Measurements from ENCODE around the gene PACRG.

Gene PACRG

DNA sequence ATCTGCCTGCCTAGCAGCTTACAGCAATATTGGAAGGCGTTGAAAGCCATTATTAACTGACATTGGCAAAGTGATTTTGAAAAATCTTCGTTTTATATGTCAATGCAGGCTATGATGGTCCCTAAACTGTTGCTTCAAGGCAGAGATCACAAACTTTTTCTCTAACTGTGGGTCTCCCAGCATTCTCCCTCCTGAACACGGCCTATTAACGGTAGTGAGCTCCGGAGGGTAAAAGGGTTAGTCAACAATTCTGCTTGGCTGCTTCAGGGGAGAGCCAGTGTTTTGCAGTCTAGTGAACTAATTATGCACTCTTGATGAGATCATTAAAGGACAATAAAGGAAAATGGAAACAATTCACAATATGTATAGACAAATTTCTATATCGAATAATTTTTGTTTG lies 424.9 kb downstream of the PACRG start:
- DNase-seq = no peak

DNA sequence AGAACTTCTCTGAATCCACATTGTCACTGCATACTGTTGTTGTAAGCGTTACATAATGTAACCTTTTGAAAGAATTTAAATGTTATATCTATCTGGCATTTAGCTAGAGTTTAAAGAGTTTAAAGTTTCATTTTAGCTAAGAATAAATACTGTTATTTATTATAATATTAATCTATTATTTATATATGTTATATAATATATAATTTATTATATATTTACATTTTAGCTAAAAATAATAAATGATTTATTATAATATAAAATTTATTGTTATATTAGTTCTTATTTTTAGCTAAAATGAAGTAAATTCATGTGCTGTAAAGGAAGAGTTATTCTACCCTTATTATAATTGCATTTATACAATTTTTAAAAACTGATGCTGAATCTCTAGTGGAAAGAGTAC lies 431.3 kb downstream of the PACRG start:
- DNase-seq = no peak

DNA sequence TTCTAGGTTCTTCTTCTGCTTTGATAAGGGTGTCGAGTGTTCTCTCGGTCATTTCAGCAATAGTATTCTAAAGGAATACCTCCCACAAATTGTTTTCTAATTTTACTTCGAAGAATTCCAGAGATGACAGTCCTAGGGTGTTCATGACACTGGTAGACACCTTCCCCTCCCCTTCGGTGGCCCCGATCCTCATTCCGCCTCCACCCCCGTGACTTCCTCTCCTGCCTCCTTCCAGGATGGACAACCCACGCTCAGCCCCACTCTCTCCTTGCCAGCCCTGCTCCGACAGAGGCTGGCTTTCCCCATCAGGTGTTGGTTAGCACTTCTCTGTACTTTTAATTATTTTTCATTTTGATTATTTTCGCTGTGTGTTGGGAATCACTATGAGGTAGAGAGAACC lies 431.9 kb downstream of the PACRG start:
- no peak for DNase-seq

DNA sequence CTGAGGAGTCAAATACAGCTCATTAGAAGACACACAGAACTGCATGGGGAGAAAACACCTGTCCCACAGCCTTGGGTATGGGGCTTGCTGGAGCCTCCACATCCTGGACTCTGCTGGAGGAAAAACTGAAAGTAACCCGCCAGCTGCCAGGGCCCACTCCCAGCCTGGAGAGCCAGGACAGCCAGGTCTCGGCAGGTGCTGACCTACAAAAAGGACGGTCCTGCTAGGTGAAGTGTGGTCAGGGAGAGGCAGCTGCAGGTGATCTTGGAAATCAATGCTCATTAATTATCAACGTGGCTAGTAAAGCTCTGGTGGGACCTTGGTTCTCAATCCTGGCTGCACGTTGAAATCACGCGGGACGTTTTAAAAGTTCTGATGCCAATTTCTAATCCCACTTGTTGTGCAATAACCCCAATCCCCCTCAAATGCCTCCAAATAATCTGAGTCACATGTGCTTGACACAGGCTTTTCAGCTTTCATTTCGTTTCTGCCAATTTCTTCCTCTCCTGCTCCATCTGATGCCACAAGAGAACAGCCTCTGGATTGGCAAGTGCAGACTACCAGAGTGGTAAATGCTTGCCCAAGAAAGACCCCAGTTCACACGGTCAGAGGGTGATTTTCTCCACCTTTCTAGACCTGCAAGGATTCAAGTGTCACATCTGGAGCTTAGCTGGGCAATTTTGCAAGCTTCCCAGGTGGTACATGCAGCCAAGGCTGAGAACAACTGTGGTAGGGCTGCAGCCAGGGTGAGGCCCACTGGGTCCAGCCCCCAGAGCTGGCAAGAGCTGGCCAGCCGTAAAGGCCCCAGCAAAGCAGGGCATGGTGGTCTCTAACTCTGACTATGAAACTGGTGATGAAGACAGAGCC lies 434.5 kb downstream of the PACRG start:
- no peak for DNase-seq

DNA sequence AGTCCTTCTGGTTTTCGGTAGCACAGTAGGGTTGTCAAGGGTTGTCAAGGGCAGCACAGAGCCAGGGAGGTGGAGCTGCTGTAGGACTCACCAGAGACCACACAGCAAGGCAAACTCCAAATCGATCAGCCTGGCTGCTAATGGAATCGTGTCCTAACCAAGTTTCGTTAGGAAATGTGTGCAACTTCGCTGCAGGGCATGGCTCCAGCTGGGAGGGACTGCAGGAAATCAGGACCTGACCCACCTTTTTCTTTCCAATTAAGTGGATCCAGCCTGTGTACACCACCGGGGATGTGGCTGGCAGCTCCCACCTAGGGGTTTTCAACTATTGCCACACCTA lies 435.1 kb downstream of the PACRG start:
- DNase-seq = no peak

DNA sequence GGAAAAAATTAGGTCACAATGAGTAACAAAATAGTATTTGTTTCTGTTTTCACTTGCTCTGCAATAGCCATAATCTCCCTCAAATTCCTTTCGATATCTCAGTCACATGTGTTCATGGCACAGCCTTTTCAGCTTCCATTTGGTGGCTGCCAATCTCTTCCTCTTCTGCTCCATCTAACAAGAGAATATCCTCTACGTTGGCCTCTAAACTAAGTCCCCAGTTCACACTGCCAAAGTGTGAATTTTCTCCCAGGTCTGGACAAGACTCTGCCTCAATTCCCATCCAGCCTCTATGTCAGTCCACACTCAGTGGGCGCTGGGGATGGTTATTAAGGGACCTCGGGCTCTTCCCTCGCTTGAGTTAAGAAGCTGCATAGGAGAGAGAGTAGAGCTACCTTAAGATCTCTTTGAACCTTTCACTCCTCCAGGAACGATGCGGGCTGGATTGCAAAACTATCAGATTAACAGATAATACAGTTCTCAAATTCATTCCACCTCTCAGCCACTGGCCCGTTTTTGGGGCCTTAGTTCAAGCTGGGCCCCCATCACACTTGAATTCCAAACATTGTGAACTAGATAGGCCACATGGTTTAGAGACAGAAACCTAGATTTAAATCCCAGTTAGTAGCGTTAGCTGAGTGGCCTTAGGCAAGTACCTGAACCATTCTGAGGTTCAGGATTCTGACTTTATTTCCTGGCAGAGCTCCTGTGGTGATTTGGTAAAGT lies 436.6 kb downstream of the PACRG start:
- no peak for DNase-seq

DNA sequence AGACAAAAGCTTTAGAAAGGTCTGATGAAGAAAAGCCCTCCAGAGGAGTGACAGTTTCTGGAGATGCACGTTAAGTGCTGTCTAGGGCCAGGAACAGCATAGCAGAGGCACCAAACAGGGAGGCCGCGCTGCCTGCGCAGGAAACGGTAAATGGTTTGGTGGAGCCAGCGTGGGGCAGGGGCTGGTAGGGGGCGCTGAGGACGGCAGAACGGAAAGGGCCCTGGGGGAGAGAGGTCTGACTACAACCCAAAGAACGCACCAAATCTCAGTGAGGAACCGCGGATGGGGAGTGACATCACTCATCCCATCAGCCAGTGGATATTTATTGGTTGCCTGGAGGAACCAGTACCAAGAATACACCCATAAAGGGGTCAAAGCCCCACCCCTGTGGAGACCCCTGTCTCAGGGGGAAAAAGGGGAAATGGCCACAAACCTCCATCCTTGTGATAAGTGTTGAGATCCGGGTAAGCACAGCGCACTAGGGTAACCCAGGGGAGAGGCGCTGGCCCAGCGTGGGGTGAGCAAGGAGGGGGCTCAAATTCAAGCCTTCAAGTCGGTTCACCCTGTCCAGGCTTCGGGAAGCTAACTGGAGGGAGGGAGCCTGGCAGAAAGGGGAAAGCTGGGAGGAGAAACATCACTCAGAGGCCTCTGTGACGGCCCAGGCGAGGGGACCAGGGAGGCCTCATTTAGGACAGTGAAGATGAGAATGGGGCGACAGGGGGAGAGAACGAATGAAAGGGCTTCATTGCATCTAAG lies 437.6 kb downstream of the PACRG start:
- no peak for DNase-seq

DNA sequence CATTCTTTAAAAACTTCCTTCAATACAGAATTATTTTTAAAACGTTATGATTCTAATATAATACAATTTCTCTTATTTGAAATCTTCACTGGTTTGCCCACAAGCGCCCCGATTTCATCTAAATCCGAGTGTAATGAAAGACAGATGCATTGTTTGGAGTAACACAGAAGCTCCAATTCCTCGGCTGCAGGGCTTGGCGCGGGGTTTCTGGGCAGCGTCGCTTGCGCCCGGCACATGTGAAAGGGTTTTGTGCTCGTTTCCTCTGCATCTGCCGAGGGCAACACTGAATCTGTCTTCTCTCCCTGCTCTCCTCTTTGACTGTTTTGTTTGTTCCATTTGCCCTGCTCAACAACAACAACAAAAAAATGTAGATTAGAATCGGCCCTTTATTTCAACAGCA lies 438.1 kb downstream of the PACRG start:
- no peak for DNase-seq

DNA sequence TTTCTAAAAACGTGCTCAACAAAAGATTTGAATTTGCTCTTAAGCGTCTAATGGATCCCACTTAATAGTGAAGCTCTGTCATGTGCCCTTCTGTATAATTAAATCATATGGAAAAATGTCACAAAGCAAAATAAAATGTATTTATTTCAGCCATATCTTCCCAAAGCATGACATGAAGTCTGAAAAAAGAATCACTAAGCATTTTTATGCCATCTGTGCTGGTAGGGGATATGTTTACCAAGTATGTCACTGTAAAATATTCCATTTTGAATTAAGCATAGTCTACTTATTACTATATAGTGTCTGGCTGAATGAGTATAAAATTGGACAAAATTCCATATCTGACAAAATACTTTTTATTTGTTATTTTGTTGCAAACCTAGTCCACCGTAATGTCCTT lies 438.7 kb downstream of the PACRG start:
- DNase-seq = no peak

DNA sequence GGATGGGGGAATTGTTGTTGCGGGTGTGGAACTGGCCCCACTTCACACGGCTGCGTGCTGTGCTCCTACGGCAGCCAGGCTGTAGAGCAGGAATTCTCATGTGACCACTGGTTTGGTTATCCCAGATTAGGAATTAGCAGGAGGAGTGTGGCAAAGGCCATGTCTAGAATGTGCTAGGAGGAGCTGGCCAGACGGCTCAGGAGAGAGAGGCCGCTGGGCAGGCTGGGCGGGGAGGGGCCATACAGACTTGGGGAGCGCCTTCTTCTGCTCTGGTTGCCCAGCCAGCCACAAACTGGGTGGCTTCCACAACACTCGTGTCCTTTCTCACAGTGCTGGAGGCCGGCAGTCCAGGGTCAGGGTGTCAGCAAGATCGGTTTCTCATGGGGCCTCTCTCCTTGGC lies 441.7 kb downstream of the PACRG start:
- DNase-seq = no peak

DNA sequence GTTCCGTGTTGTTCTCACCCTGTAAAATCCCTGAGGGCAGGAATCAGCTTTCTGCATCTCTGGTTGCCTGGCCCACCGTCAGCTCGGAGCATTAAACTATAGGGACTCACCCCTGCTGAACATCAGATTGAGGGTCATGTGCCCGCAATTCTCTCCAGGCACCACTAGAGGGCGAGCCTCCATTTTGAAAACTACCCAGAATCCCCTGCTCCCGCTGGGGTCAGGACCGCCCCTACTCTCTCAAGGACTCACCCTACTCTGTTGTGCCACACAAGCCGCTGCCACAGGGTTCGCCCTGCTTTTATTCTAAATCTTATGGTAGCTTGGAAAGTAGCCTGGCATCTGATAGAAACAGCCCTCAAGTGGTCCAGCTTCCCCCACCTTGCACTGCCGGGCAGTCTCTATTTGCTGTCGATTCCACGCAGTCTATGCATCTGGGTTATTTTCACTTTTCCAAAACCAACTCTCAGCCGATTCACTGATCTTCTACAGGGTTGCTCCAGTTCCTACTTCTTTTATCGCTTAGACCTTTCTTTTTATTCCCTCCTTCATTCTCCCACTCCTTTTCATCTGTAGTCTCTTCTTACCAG lies 442.6 kb downstream of the PACRG start:
- no peak for DNase-seq

DNA sequence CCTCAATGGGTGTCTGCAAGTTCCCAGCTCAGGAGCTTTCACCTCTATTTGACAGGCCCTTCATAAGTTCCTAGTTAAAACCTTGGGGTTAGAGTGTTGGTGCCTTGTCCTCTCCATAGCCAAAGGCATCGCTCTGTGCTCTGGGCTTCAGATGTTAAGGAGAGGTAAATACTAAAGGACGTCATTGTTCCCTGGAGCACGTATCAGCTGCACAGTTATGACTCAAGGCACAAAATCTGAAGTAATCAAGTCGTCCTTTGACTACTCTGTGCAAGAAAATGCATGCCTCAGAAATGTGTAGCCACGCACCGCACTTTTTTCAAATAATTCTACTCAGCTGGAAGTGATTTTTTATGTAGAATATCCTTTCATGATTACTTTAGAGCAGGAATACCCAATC lies 446.0 kb downstream of the PACRG start:
- no peak for DNase-seq

DNA sequence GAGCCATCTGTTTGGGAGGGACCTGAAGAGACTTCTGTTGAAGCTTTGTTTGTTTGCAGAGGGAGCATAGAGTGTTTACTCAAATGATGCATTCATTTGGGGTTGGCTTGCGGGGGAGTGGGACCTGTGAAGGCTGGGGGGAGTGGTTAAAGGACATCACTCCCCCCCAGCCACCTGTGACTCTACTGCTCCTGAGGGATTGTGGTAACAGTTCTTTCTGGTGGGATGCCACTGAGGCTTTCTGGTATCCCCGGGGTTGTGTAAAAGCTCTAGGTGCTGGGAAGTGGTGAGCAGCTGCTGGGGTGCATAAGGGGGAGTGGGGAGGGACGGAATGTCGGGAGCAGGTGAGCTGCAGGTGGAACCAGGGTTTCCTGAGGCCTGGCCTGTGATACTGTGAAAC lies 447.5 kb downstream of the PACRG start:
- no peak for DNase-seq

DNA sequence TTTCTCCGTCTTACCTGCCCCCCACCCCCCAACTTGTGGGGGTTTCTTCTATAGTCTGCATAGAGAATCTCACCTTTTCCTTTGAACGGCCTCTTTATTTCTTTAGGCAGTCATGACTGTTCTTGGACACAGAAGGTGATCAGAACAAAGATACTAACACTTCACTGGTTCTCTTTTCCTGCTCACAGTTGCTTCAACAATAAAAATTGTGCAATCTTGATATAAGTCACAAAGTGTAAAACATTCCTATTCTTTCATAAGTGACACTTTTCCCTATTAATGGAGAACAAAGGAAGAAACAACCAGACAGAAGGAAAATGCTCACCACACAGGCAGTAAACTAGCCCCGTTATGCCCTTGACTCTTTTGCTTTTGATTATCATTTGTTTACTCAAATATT lies 448.3 kb downstream of the PACRG start:
- DNase-seq = no peak

DNA sequence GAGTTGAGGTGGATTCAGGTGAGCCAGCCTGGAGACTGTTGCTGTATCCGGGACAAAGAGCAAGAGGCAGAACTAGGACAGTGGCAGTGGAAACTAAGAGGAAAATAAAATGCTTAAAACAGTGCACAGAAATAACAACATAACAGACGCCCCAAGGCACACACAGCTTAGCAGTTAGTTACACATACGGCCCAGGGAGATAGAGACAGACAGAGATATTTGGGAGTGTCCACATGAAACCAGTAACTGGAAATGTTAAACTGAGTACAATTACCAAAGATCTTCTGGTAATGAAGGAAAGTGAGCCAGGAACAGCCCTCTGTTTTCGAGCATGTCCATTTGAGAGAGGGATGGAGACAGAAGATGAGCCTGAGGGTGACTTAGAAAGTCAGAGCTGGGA lies 449.2 kb downstream of the PACRG start:
- DNase-seq = no peak

DNA sequence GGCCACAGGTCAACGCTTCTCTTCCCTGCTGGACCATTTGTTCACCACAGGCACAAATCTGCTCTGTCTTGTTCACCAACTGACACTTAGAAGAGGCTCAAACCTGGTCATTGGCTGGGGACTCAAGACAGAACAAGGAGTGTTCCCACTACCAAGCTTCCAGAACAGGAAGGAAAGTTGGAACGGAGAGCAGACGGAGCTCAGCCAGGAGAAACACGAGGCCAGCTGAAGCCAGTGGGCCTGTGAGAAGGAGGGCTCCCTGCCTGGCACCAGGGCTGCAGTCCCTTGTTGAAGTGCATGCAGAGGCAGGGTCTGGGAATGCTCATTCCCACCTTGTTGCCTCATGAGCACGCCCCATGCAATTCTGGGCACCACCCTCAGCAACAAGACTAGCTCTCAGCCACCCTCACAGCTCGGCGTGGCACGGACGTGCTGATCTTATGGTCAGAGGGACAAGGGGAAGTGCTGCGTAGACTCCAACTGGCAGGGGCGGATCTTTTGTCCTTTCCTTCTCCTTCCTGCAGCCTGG lies 450.2 kb downstream of the PACRG start:
- no peak for DNase-seq

DNA sequence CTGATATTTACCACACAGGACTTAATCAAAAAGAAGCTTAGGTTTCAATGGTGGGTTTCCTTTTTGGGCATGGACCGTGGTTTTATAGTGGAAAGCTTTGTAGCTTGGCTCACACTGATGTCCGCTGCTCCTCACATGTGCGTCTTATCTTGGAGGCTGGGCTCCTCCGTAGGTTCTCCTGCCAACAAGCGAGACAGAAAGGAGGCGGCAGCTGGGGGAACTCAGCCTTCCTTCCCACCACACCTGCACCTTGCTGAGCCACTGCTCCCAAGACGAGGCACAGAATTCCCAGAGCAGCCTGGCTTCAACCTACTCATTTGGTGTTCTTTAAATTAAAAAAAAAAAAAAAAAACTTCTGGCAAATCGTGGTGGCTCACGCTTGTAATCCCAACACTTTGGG lies 451.3 kb downstream of the PACRG start:
- no peak for DNase-seq

DNA sequence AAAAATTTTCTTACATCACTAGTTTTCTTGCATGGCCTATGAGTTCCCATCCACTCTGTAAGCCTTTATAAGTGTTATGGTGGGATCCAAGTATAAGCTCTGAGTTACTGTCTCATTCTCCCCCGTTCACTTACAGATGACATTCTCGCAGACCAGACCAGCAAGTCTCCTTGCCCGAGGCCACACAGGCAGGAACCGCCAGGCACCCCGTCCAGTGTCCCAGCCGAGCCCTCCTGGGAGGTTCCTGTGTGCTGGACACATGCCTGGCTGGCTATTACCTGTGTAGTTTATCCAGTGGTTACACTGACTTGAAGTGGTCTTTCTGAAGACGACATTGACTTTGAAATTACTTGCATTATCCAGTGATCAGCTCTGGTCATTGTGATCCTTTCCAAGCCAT lies 451.9 kb downstream of the PACRG start:
- no peak for DNase-seq

DNA sequence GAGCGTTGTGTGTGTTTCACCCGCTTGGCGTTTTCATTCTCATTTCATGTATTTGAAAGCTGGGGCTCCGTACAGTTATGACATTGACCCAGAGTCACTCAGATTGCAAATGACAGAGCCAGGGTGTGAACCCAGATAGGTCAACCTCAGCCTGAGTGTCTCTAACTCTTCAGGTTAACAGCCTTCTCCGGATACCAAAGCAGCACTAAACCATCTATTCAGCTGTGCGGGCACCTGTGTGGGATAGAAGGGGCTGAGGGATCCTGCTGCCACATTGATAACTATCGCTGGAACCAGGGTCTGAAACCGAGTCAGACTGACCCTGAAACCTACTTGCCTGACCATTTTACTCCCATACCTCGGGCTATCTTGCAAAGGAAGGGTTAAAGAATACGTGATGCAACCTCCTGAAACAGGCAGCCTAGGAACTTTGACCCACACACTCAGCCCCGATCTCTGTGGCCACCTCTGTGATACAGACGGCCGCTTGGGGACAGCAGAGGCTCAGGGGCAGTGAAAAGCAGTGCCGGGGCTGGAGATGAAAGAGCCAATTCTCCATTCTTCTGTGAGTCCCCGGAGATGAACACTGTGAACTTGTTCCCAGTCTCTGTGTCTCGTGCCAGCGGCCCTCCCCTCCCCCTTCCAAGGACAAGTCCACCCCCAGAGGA lies 453.2 kb downstream of the PACRG start:
- DNase-seq = no peak

DNA sequence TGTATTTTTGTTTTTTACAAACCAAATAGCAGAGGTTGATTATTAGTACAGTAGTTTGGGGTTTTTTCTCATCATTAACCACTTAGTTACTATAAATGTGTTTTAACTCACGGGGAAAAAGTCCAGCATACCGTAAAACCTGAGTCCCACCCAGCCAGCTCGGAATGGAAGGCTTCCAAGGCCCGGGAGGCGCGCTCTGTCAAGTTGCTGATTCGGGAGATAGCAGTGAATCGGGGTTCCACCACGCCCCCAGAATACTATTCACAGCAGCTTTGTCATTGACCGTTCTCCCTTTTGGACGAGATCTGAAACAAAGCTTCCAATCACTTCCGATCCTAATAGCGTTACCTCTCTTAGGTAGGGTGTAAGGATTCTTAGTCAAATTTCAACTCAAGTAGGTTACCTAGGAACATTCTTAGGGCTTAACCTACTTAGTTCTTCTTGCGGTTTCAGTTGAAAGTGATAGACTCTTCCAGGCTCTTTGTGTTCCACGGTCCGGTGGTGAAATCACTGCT lies 453.9 kb downstream of the PACRG start:
- no peak for DNase-seq

DNA sequence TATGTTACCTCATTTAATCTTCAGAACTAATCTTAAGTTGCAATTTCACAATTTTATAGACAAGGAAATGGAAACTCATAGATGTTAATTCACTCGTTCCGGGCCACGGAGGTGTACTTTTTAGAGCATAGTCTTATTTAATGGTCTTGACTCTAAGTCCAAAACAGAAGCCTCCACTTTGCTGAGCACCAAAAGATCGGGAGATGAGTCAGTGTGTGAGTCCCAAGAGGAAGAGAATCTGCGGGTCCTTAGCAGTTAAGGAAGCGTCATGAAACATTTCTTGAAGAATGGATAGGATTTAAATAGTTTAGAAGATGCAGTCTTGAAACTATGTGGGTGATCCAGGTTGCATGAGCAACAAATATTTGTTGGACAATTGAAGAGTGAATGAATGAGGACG lies 454.9 kb downstream of the PACRG start:
- DNase-seq = no peak

DNA sequence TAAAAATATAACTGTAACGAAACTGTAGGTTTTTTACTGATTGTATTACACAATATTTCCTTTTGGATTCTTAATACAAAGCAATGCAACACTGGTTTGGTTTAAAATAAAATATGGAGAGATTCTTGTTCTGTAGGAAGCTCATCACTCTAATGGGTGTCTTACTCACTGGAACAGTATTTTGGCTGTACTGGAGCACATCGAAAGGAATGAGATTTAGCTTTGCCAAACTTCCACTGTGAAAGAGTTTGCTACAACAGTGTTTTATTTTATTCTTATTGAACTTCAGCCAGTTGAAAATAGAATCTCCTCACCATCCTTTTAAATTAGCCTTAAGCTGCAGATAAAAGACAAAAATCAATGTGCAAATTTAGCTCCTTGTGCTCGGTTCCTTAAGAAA lies 456.0 kb downstream of the PACRG start:
- DNase-seq = no peak

Data from activated gamma-delta T cell (primary cell).